ENCODE results near the gene ELL2. TPM values are rescaled to one million over a fixed set of nuclear protein-coding genes. Genes with fewer than 3 reads are reported as not detected.

The ELL2 gene
- total RNA-seq, 1 experiment from 2014 or later = 24.4 TPM

DNA sequence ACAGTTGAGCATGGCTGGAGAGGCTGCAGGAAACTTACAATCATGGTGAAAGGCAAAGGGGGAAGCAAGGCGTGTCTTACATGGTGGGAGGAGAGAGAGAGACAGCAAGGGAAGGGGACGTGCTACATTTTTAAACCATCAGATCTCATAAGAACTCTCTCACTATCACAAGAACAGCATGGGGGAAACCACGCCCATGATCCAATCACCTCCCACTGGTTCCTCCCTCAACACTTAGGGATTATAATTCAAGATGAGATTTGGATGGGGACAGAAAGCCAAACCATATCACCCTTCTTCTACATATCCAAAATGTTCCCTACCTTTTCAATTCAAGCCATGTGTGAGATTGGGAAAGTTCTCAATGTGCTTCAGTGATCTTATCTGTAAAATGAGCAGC is 116.3 kb downstream of the ELL2 start (continued):
- TF ChIP-seq TCF7 (CRISPR knock-in tag; IDR thresholded peaks at IDR 0.05; ENCODE audit: low read depth) (no peak), TP53 (CRISPR knock-in tag; IDR thresholded peaks at IDR 0.05) (no peak), ZNF532 (CRISPR knock-in tag; IDR thresholded peaks at IDR 0.05; ENCODE audit: borderline replicate concordance) (no peak)

GRCh38 chr5:95843733-95844223 is 117.9 kb downstream of the ELL2 start:
- H3K9me3 Mint-ChIP-seq = no peaks in the 10 kb centered on the region
- CTCF ChIA-PET = interaction anchor here (1.0 to 2.8 kb wide), 4 partner anchors 8 to 289 kb away, joined by 3 to 16 read pairs (median 4); partner anchors contain the start of genes ARSK and SKIC3
- no peak for TF ChIP-seq E2F1 (CRISPR knock-in tag; IDR thresholded peaks at IDR 0.05)
- no peak for TF ChIP-seq ZNF219 (CRISPR knock-in tag; IDR thresholded peaks at IDR 0.05; ENCODE audit: borderline replicate concordance)
- TF ChIP-seq CDX4 (CRISPR knock-in tag; IDR thresholded peaks at IDR 0.05; ENCODE audit: borderline replicate concordance) = no peak
- TF ChIP-seq ZNF512 (CRISPR knock-in tag; IDR thresholded peaks at IDR 0.05; ENCODE audit: borderline replicate concordance) = no peak
- TF ChIP-seq CBFB (CRISPR knock-in tag; IDR thresholded peaks at IDR 0.05; ENCODE audit: low read depth) = no peak
- no peak for TF ChIP-seq FOXJ3 (CRISPR knock-in tag; IDR thresholded peaks at IDR 0.05; ENCODE audit: borderline replicate concordance)
- no peak for TF ChIP-seq SMAD3 (CRISPR knock-in tag; IDR thresholded peaks at IDR 0.05; ENCODE audit: borderline replicate concordance)
- TF ChIP-seq SOX15 (CRISPR knock-in tag; IDR thresholded peaks at IDR 0.05) = no peak
- TF ChIP-seq, protein P1, sequence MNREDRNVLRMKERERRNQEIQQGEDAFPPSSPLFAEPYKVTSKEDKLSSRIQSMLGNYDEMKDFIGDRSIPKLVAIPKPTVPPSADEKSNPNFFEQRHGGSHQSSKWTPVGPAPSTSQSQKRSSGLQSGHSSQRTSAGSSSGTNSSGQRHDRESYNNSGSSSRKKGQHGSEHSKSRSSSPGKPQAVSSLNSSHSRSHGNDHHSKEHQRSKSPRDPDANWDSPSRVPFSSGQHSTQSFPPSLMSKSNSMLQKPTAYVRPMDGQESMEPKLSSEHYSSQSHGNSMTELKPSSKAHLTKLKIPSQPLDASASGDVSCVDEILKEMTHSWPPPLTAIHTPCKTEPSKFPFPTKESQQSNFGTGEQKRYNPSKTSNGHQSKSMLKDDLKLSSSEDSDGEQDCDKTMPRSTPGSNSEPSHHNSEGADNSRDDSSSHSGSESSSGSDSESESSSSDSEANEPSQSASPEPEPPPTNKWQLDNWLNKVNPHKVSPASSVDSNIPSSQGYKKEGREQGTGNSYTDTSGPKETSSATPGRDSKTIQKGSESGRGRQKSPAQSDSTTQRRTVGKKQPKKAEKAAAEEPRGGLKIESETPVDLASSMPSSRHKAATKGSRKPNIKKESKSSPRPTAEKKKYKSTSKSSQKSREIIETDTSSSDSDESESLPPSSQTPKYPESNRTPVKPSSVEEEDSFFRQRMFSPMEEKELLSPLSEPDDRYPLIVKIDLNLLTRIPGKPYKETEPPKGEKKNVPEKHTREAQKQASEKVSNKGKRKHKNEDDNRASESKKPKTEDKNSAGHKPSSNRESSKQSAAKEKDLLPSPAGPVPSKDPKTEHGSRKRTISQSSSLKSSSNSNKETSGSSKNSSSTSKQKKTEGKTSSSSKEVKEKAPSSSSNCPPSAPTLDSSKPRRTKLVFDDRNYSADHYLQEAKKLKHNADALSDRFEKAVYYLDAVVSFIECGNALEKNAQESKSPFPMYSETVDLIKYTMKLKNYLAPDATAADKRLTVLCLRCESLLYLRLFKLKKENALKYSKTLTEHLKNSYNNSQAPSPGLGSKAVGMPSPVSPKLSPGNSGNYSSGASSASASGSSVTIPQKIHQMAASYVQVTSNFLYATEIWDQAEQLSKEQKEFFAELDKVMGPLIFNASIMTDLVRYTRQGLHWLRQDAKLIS (CRISPR knock-in tag; IDR thresholded peaks at IDR 0.05; ENCODE audit: borderline replicate concordance) = no peak
- TF ChIP-seq RORB (CRISPR knock-in tag; IDR thresholded peaks at IDR 0.05) = no peak
- TF ChIP-seq NFATC4 (CRISPR knock-in tag; IDR thresholded peaks at IDR 0.05) = no peak

More at GRCh38 chr5:95843733-95844223, 117.9 kb downstream of the ELL2 start:
- H3K4me3 Mint-ChIP-seq = no peak overlapping the region
- no peak for ATAC-seq
- peaks cover 2% of the 10 kb centered on the region; the same call in 1 of the 2 replicates for H3K4me1 Mint-ChIP-seq
- H3K27ac Mint-ChIP-seq = no peak overlapping the region
- H3K27me3 Mint-ChIP-seq (ENCODE audit: low read depth) = no peaks in the 10 kb centered on the region; the same call in 1 of the 2 replicates
- no peaks in the 10 kb centered on the region for H3K36me3 Mint-ChIP-seq
- no peak for DNase-seq (ENCODE audit: low spot score)
- POLR2A ChIA-PET = interaction anchor here (0.6 kb wide), 1 partner anchor 49 kb away, joined by 11 read pairs; no protein-coding TSS in a partner anchor
